Measurements from ENCODE around the gene STMN1.

- TF ChIP-seq CTCF (IDR thresholded peaks at IDR 0.05) (no peak), POLR2A (IDR thresholded peaks at IDR 0.05) (no peak)
Measured at GRCh38 chr1:25862785-25863485, 43.3 kb downstream of the STMN1 start.

Data from heart left ventricle (tissue), 13 donors.